Inferior parietal cortex (tissue), 1 donor: ENCODE measurements around the gene AGO3.

ENCODE experiments used
- DNase-seq: peaks from one replicate; pipeline ENCODE4 v3.0.0-alpha.2; 2016; ENCODE audit errors: extremely low spot score

AGO3 gene

GRCh38 chr1:36096500-36097432 is 165.9 kb downstream of the AGO3 start:
- DNase-seq: no peak

- no peak for DNase-seq
These were observed 167.0 kb downstream of the AGO3 start for GRCh38 chr1:36097693-36098585.

- no peak for DNase-seq
These were observed 167.9 kb downstream of the AGO3 start for GRCh38 chr1:36098650-36099365.

- peak; percentile 74 for DNase-seq
These were observed 168.9 kb downstream of the AGO3 start for GRCh38 chr1:36099681-36100341.

- DNase-seq: no peak
These were observed 169.5 kb downstream of the AGO3 start for GRCh38 chr1:36100376-36100775.

- no peak for DNase-seq
These were observed 170.6 kb downstream of the AGO3 start for GRCh38 chr1:36101546-36101945.

- no peak for DNase-seq
These were observed 175.4 kb downstream of the AGO3 start for GRCh38 chr1:36106269-36106668.

- DNase-seq: no peak
These were observed 176.5 kb downstream of the AGO3 start for GRCh38 chr1:36107394-36107793.

- no peak for DNase-seq
These were observed 177.4 kb downstream of the AGO3 start for GRCh38 chr1:36108314-36108713.

- DNase-seq: no peak
These were observed 178.3 kb downstream of the AGO3 start for GRCh38 chr1:36109041-36109679.

GRCh38 chr1:36111151-36111550 is 180.2 kb downstream of the AGO3 start:
- DNase-seq: no peak

- no peak for DNase-seq
These were observed 181.9 kb downstream of the AGO3 start for GRCh38 chr1:36112823-36113222.

- no peak for DNase-seq
These were observed 183.5 kb downstream of the AGO3 start for GRCh38 chr1:36114371-36114770.

GRCh38 chr1:36115200-36115669 is 184.3 kb downstream of the AGO3 start:
- DNase-seq: no peak

- DNase-seq: no peak
These were observed 185.0 kb downstream of the AGO3 start for GRCh38 chr1:36115931-36116330.

- no peak for DNase-seq
These were observed 186.0 kb downstream of the AGO3 start for GRCh38 chr1:36116901-36117300.

- no peak for DNase-seq
These were observed 187.7 kb downstream of the AGO3 start for GRCh38 chr1:36118447-36119204.

- no peak for DNase-seq
These were observed 188.6 kb downstream of the AGO3 start for GRCh38 chr1:36119456-36119855.
